Measurements from ENCODE around the gene RPS6KA2.

DNA sequence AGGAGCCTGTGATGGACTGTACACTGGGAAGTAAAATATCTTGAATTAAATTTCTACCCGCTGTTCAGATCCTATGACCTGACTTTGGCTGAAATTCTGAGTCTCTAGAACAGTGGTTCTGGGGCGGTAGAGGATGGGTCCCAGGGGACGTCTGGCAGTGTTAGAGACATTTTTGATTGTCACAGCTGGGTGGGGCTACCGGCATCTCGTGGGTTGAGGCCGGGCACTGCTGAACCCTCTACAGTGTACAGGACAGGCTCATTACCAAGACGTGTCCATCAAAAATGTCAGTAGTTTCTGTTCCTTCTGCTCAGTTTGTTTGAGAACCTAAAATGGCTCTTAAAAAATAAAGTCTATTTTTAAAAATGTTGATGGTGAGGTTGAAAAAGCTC, 11.5 kb upstream of the RPS6KA2 start:
- no peak for TF ChIP-seq POLR2A (IDR thresholded peaks at IDR 0.05)
- TF ChIP-seq, protein P1, sequence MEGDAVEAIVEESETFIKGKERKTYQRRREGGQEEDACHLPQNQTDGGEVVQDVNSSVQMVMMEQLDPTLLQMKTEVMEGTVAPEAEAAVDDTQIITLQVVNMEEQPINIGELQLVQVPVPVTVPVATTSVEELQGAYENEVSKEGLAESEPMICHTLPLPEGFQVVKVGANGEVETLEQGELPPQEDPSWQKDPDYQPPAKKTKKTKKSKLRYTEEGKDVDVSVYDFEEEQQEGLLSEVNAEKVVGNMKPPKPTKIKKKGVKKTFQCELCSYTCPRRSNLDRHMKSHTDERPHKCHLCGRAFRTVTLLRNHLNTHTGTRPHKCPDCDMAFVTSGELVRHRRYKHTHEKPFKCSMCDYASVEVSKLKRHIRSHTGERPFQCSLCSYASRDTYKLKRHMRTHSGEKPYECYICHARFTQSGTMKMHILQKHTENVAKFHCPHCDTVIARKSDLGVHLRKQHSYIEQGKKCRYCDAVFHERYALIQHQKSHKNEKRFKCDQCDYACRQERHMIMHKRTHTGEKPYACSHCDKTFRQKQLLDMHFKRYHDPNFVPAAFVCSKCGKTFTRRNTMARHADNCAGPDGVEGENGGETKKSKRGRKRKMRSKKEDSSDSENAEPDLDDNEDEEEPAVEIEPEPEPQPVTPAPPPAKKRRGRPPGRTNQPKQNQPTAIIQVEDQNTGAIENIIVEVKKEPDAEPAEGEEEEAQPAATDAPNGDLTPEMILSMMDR (IDR thresholded peaks at IDR 0.05) = no peak
